Measurements from ENCODE around the gene ARFIP1.

- TF ChIP-seq POLR2A (IDR thresholded peaks at IDR 0.05; ENCODE audit: low read length) (no peak), GATA1 (IDR thresholded peaks at IDR 0.05; ENCODE audit: low read depth, low read length) (no peak)
These were observed 25.4 kb downstream of the ARFIP1 start for GRCh38 chr4:152805071-152805650.

Measured in erythroblast (primary cell).